HEK293T (cell line): ENCODE data around the gene DAPK1.

ENCODE experiments used
- CTCF ChIA-PET: fragments of 350-600 bp; formaldehyde crosslinking; extraction: SDS; loops from one replicate; lab custom pipeline; 2021; ENCODE audit warnings: antibody characterized with exemption, inconsistent platforms; lab: Yijun Ruan, JAX
- POLR2A ChIA-PET: fragments of 350-600 bp; formaldehyde crosslinking; extraction: SDS; loops from one replicate; lab custom pipeline; 2020; ENCODE audit warnings: antibody characterized with exemption, inconsistent platforms; lab: Yijun Ruan, JAX
- DNase-seq: peaks from one replicate; pipeline ENCODE4 v3.0.0; 2012; ENCODE audit warnings: mixed read lengths; ENCODE audit errors: extremely low spot score
- ARNT ChIP-seq: fragments of 450-650 bp; IDR thresholded peaks from 2 replicates; pipeline ENCODE4 v1.6.1; 2017; ENCODE audit warnings: mild to moderate bottlenecking
- BHLHE40 ChIP-seq: fragments of 450-650 bp; IDR thresholded peaks from 2 replicates; pipeline ENCODE4 v1.6.1; 2016; ENCODE audit warnings: mild to moderate bottlenecking, moderate library complexity, borderline replicate concordance
- CTBP1 ChIP-seq: fragments of 450-650 bp; IDR thresholded peaks from 2 replicates; pipeline ENCODE4 v1.6.1; 2016; ENCODE audit warnings: borderline replicate concordance
- ELF4 ChIP-seq: fragments of 450-650 bp; IDR thresholded peaks from 2 replicates; pipeline ENCODE4 v1.6.1; 2017; ENCODE audit warnings: antibody characterized with exemption
- FOXA1 ChIP-seq: fragments of 450-650 bp; IDR thresholded peaks from 2 replicates; pipeline ENCODE4 v1.6.1; 2016; ENCODE audit warnings: mild to moderate bottlenecking
- FOXK2 ChIP-seq: fragments of 450-650 bp; IDR thresholded peaks from 2 replicates; pipeline ENCODE4 v1.6.1; 2016; ENCODE audit warnings: mild to moderate bottlenecking
- FOXM1 ChIP-seq: fragments of 450-650 bp; IDR thresholded peaks from 2 replicates; pipeline ENCODE4 v1.6.1; 2017; ENCODE audit warnings: mild to moderate bottlenecking, borderline replicate concordance
- HDGF ChIP-seq: fragments of 450-650 bp; IDR thresholded peaks from 2 replicates; pipeline ENCODE4 v1.6.1; 2017; ENCODE audit warnings: antibody characterized with exemption, borderline replicate concordance
- L3MBTL2 ChIP-seq: fragments of 450-650 bp; conservative IDR thresholded peaks from 2 replicates; pipeline ENCODE4 v1.6.1; 2016; ENCODE audit warnings: mild to moderate bottlenecking
- LEF1 ChIP-seq: fragments of 450-650 bp; IDR thresholded peaks from 2 replicates; pipeline ENCODE4 v1.6.1; 2017; ENCODE audit warnings: mild to moderate bottlenecking, borderline replicate concordance
- NFRKB ChIP-seq: fragments of 450-650 bp; IDR thresholded peaks from 2 replicates; pipeline ENCODE4 v1.6.1; 2016; ENCODE audit warnings: mild to moderate bottlenecking, moderate library complexity
- SP1 ChIP-seq: fragments of 450-650 bp; IDR thresholded peaks from 2 replicates; pipeline ENCODE4 v1.6.1; 2017
- SUZ12 ChIP-seq: fragments of 450-650 bp; IDR thresholded peaks from 2 replicates; pipeline ENCODE4 v1.6.1; 2016; ENCODE audit warnings: mild to moderate bottlenecking
- TARDBP ChIP-seq: fragments of 450-650 bp; IDR thresholded peaks from 2 replicates; pipeline ENCODE4 v1.6.1; 2016
- ZNF384 ChIP-seq: fragments of 450-650 bp; IDR thresholded peaks from 2 replicates; pipeline ENCODE4 v1.6.1; 2016
- TF ChIP-seq, protein P1 (sequence below): fragments of 450-650 bp; IDR thresholded peaks from 2 replicates; pipeline ENCODE4 v1.6.1; 2016

The DAPK1 gene

DNA sequence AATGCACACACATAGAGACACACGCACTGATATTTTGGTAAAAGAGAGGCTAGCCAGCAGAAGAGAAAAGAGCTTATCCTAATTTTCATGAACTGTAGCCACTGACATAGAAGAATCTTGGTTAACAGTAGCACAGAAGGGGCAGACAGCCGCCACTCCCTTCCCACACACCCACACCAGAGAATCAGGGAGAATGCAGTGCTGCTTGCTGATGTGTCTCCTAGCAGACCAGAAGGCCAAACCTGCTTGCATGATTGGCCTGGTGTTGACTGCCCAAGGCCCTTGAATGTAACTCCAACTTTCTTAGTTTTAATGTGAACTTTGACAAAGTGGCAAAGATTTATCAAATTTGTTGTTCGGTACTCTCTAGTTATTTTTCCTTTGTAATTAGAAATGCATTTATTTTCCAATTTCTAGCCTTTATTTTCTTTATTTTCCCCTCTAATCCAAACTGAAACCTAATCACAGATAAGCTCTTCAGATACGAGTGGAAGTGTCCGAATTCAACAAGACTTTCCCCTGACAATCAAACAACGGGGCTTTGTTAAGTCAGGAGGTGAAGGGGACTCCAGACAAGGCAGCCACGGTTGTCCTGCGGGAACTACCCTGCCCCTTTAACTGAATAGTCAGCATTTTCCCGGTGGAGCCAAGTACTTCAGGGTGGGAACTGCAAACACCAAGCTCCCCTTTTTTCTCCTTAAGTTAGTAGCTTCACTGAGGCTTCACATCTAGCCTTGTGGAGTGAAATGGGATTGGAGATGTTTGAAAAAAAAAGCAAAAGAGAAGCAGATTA lies 146.3 kb downstream of the DAPK1 start:
- TF ChIP-seq ARNT (no peak), BHLHE40 (no peak), FOXK2 (no peak), L3MBTL2 (no peak), FOXM1 (no peak), SUZ12 (no peak), ZNF384 (no peak), FOXA1 (no peak), HDGF (no peak)
- no peak for DNase-seq
- CTCF ChIA-PET: no interaction called here
- POLR2A ChIA-PET: no interaction called here

DNA sequence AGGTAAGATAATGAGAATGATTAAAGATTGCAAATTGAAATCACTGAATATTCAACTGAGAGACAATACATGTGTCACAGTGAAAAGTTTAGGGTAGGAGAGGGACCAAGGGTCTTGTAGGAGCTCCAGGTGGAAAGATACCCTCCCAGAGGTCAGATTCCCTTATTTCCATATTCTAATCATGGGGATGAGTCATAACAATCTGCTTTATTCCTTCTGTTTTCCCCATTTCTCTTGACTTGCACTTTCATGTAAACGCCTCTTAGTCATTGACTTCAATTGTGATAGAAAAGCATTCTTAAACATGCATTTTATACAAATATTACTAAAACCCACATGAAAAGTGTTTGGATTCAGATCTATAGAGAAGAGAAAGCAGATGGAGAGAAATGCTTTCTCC lies 147.0 kb downstream of the DAPK1 start:
- TF ChIP-seq LEF1: no peak
- no peak for TF ChIP-seq FOXK2
- no peak for TF ChIP-seq ARNT

DNA sequence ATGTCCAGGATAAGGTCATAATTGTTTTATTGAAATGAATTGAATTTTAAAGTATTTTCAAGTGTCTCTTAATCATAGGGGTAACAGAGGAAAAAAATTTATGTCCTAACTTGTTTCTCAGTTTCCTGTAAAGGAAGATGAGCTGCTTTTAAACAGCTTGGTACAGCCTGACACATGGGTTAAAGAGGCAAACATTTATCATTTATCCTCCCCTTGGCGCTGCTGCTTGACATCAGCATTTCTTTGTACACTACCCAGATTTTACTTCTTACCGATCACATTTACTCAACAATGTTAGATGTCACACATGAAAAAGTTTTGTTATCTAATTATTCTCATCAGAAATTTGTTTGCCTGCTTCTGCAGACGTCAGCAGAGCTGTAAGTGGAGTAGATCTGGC lies 148.9 kb downstream of the DAPK1 start:
- ChIA-PET CTCF (no interaction called here), POLR2A (no interaction called here)
- DNase-seq: no peak
- no peak for TF ChIP-seq CTBP1
- no peak for TF ChIP-seq TARDBP
- TF ChIP-seq L3MBTL2: no peak
- no peak for TF ChIP-seq FOXK2
- TF ChIP-seq NFRKB: no peak

More for the DNA sequence above, 147.0 kb downstream of the DAPK1 start:
- DNase-seq: no peak
- ChIA-PET POLR2A (no interaction called here), CTCF (no interaction called here)

DNA sequence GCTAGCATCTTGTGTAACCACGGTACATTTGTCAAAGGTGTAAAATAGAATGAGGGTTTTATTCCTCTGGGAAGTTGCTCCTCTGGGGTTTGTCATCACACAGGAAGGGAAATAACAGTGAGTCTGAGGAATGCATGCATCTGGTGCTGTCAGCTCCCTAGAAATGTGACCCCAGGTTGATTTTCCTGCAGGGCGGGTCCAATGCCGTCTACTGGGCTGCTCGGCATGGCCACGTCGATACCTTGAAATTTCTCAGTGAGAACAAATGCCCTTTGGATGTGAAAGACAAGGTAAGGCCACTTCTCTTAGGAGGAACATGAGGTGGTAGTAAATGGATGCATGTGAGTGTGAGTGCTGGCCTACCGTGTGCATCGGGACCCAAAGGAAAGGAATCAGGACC lies 149.4 kb downstream of the DAPK1 start:
- no peak for DNase-seq
- ChIA-PET CTCF (no interaction called here), POLR2A (no interaction called here)
- TF ChIP-seq ZNF384: no peak
- TF ChIP-seq HDGF: no peak
- no peak for TF ChIP-seq TARDBP
- no peak for TF ChIP-seq FOXM1
- TF ChIP-seq NFRKB: no peak
- TF ChIP-seq ARNT: no peak
- TF ChIP-seq FOXK2: no peak
- no peak for TF ChIP-seq L3MBTL2
- no peak for TF ChIP-seq CTBP1
- no peak for TF ChIP-seq BHLHE40
- TF ChIP-seq SP1: no peak
- TF ChIP-seq FOXA1: no peak
- TF ChIP-seq ELF4: no peak

DNA sequence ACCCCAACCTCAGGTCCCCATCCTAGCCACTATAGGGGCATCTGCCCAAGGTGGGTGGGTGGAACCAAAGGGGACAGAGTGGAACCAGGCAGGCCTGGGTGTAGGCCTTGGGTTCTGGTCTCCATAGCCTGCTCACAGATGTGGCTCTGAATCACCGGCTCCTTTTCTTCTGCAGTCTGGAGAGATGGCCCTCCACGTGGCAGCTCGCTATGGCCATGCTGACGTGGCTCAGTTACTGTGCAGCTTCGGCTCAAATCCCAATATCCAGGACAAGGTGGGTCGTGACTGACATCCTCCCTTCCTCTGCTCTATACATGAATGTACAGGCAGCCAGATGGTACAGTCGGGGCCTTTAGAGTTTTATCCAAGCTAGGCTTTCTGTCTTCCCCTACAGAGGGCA lies 150.9 kb downstream of the DAPK1 start:
- POLR2A ChIA-PET: no interaction called here
- DNase-seq: no peak
- CTCF ChIA-PET: interaction anchor here (0.6 kb wide), 1 partner anchor 46 kb away, joined by 4 read pairs; no protein-coding TSS in a partner anchor
- TF ChIP-seq TARDBP (no peak), ELF4 (no peak), FOXA1 (no peak), NFRKB (no peak), FOXM1 (no peak), LEF1 (no peak), ARNT (no peak), SUZ12 (no peak), BHLHE40 (no peak), HDGF (no peak), ZNF384 (no peak), FOXK2 (no peak), L3MBTL2 (no peak), SP1 (no peak), CTBP1 (no peak)
- TF ChIP-seq, protein P1, sequence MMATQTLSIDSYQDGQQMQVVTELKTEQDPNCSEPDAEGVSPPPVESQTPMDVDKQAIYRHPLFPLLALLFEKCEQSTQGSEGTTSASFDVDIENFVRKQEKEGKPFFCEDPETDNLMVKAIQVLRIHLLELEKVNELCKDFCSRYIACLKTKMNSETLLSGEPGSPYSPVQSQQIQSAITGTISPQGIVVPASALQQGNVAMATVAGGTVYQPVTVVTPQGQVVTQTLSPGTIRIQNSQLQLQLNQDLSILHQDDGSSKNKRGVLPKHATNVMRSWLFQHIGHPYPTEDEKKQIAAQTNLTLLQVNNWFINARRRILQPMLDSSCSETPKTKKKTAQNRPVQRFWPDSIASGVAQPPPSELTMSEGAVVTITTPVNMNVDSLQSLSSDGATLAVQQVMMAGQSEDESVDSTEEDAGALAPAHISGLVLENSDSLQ: no peak

DNA sequence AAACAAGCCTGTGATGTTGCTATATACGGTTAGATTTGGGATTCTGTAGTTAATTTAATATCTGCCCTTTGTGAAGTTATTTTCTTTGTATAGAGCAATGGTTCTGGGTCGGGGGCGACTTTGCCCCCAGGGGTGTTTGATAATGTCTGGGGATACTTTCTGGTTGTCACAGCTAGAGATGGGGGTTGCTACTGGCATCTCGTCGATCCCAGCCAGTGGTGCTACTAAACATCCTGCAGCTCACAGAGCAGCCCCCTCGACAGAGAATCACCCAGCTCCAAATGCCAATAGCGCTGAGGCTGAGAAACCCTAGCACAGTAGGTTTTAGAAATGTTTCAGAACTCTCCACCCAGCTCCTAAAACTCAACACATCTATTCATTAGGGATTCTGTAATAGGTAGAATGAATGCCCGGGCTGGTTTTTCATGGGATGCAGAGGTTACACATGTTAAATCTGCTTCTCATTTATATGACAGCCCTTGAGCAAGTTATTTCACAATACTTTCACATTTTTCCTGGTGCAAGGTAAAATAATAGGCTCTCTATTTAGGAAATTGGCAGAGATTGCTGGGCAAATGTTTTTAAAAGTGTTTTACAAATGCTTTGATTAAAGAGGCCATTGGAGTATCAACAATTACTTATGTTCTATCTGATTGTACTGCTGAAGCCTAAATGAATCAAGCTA lies 153.1 kb downstream of the DAPK1 start:
- TF ChIP-seq ELF4 (no peak), FOXM1 (no peak), NFRKB (no peak), FOXK2 (no peak), ZNF384 (no peak), SP1 (no peak)
- CTCF ChIA-PET: no interaction called here
- no peak for DNase-seq
- POLR2A ChIA-PET: no interaction called here

DNA sequence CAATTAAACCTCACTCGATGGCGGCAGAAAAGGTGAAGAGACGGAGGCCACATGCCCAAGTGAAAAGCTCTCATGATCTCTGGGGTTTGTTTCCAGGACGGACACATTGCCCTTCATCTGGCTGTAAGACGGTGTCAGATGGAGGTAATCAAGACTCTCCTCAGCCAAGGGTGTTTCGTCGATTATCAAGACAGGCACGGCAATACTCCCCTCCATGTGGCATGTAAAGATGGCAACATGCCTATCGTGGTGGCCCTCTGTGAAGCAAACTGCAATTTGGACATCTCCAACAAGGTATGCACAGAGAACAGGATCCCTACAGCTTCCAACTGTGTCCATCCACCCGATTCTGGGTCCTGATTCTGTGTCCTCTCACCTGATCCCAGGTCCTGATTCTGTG lies 153.8 kb downstream of the DAPK1 start:
- no peak for DNase-seq
- ChIA-PET POLR2A (no interaction called here), CTCF (no interaction called here)
- TF ChIP-seq CTBP1 (no peak), ARNT (no peak), FOXM1 (no peak), FOXA1 (no peak), ELF4 (no peak)
